Colonic mucosa (tissue), 4 donors: ENCODE results near the gene AUTS2. TPM values are rescaled to one million over a fixed set of nuclear protein-coding genes. Genes with fewer than 3 reads are reported as not detected.

Experiments
- DNase-seq: peaks from one replicate; pipeline ENCODE4 v3.0.0-alpha.2; 2020
- H3K27ac ChIP-seq: fragments of 200-600 bp; one replicate; pipeline ENCODE4 v1.8.0; 2021
- H3K27me3 ChIP-seq: fragments of 200-600 bp; one replicate; pipeline ENCODE4 v1.8.0; 2021
- H3K36me3 ChIP-seq: fragments of 200-600 bp; one replicate; pipeline ENCODE4 v1.8.0; 2021
- H3K4me1 ChIP-seq: fragments of 200-600 bp; one replicate; pipeline ENCODE4 v1.8.0; 2021; ENCODE audit warnings: mild to moderate bottlenecking
- H3K4me3 ChIP-seq: fragments of 200-600 bp; one replicate; pipeline ENCODE4 v1.8.0; 2021
- H3K9ac ChIP-seq, 2 donors: one replicate each; pipeline ENCODE4 v1.7.0; 2013; ENCODE audit warnings: control low read depth in 2 of 2, low read depth in 2 of 2, low read length in 2 of 2
- H3K9me3 ChIP-seq: fragments of 200-600 bp; one replicate; pipeline ENCODE4 v1.8.0; 2021
- intact Hi-C: fragments of 100-400 bp; cut with DNase I; formaldehyde crosslinking; loops from one replicate; pipeline ENCODE4 v1.14.1; 2022
- total RNA-seq, 2 donors: library from RNA; stranded (reverse); fragmentation: NEBNext Ultra II Directional in 1 of 2; extraction: Animal tissue kit (Norgen Biotek cat#: 25700) in 1 of 2; gene quantifications; one replicate each; pipeline ENCODE4 v1.2.1, GENCODE V29; 2021
- TF ChIP-seq, protein P1 (sequence below): fragments of 200-600 bp; IDR thresholded peaks from one replicate; pipeline ENCODE4 v1.8.0; 2022; ENCODE audit warnings: antibody characterized with exemption, mild to moderate bottlenecking
- donor health status: healthy.
- donor health status: DM: no; HTN: no; CAD: no.
- donor health status: DM: no; HTN: no; CAD: no.

The AUTS2 gene
- total RNA-seq, 2 donors from 2014 or later: 39.8 to 42.3 TPM

- H3K36me3 ChIP-seq: no peaks in the 10 kb centered on the region
- DNase-seq: no peak
- no peak overlapping the region for H3K27ac ChIP-seq
- H3K9ac ChIP-seq: no peak overlapping the region
- intact Hi-C loops: no loop called here
- no peaks in the 10 kb centered on the region for H3K4me1 ChIP-seq
- no peak overlapping the region for H3K4me3 ChIP-seq
- no peaks in the 10 kb centered on the region for H3K27me3 ChIP-seq
- TF ChIP-seq, protein P1, sequence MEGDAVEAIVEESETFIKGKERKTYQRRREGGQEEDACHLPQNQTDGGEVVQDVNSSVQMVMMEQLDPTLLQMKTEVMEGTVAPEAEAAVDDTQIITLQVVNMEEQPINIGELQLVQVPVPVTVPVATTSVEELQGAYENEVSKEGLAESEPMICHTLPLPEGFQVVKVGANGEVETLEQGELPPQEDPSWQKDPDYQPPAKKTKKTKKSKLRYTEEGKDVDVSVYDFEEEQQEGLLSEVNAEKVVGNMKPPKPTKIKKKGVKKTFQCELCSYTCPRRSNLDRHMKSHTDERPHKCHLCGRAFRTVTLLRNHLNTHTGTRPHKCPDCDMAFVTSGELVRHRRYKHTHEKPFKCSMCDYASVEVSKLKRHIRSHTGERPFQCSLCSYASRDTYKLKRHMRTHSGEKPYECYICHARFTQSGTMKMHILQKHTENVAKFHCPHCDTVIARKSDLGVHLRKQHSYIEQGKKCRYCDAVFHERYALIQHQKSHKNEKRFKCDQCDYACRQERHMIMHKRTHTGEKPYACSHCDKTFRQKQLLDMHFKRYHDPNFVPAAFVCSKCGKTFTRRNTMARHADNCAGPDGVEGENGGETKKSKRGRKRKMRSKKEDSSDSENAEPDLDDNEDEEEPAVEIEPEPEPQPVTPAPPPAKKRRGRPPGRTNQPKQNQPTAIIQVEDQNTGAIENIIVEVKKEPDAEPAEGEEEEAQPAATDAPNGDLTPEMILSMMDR: no peak
- H3K9me3 ChIP-seq: no peaks in the 10 kb centered on the region
These were observed 82.9 kb downstream of the AUTS2 start for GRCh38 chr7:69681181-69681580.

GRCh38 chr7:69682518-69682917, 84.2 kb downstream of the AUTS2 start:
- TF ChIP-seq, protein P1: no peak

DNA sequence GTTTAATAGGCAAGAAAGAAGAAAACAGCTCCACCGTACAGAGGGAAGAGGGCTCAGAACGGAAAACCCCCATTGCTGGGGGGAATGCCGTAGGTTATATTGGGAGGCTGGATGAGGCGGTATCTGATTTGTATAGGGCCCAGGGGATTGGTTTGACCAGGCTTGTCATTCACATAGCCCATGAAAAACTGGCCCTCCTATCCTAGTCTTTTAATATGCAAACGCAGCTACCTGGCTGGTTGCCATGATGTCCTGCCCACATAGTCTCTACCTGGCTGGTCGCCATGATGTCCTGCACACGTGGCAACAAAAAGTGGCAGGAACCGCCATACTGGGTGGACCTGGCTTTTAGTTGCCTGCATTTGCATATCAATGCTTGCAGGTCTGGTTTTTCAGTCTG, 84.7 kb downstream of the AUTS2 start:
- intact Hi-C loops: no loop called here
- Histone ChIP-seq H3K4me1 (no peaks in the 10 kb centered on the region), H3K27ac (no peak overlapping the region)

More at GRCh38 chr7:69682518-69682917, 84.2 kb downstream of the AUTS2 start:
- Histone ChIP-seq H3K36me3 (no peaks in the 10 kb centered on the region), H3K27ac (no peak overlapping the region), H3K9me3 (no peaks in the 10 kb centered on the region), H3K4me3 (no peak overlapping the region), H3K27me3 (no peaks in the 10 kb centered on the region), H3K9ac (no peak overlapping the region), H3K4me1 (no peaks in the 10 kb centered on the region)
- no peak for DNase-seq
- intact Hi-C loops: no loop called here

DNA sequence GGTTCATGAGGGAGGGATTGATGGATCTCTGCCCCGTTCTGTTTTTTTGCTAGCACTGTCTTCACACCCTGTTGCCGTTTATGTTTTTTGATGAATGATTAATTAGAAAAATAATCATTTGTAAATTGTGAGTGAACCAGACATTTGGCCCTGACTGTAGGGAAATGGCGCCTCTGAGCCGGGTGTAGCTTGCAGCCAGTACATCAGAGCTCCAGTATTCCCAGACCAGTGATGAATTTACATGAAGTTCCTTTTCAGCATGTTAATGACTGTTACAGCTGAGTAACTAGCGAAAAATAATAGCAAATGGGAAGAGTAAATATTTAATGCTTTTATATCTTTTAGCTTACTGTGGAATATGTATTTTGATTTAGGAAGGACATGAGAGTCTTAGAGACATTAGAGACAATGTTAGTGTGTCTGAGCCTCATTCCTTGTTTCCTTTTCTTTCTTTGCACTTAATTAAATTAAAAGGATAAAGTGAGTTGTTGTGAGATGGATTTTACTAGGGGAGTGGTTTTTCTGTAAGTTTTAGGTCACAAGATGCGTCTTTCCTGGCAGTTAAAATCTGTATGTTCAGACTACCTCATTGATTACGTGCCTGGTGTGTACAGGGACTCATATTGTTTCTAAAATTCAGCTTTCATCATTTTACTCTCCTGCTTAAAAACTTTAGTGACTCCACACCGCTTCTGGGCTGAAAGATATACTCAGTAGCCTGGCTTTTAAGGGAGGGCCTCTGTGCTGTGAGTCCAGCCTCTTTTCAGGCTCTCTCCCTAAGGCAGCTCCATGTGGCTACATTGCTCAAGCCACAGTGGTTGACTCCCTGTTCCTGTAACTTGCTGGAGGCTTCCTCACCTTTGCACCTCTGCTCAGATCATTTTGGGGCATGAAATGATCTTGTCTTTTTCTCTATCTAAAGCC, 86.4 kb downstream of the AUTS2 start:
- no peak overlapping the region for H3K9ac ChIP-seq
- no peak overlapping the region for H3K4me3 ChIP-seq
- H3K4me1 ChIP-seq: no peaks in the 10 kb centered on the region
- H3K27me3 ChIP-seq: no peaks in the 10 kb centered on the region
- no peaks in the 10 kb centered on the region for H3K9me3 ChIP-seq
- H3K27ac ChIP-seq: no peak overlapping the region
- intact Hi-C loops: no loop called here
- no peaks in the 10 kb centered on the region for H3K36me3 ChIP-seq
- DNase-seq: no peak
- TF ChIP-seq, protein P1: no peak

More for the DNA sequence above, 84.7 kb downstream of the AUTS2 start:
- Histone ChIP-seq H3K9me3 (no peaks in the 10 kb centered on the region), H3K36me3 (no peaks in the 10 kb centered on the region), H3K9ac (no peak overlapping the region), H3K4me3 (no peak overlapping the region), H3K27me3 (no peaks in the 10 kb centered on the region)
- DNase-seq: no peak
- TF ChIP-seq, protein P1: no peak

- Histone ChIP-seq H3K9me3 (no peaks in the 10 kb centered on the region), H3K4me3 (no peak overlapping the region), H3K27ac (no peak overlapping the region), H3K27me3 (no peaks in the 10 kb centered on the region), H3K9ac (no peak overlapping the region), H3K36me3 (no peaks in the 10 kb centered on the region), H3K4me1 (no peaks in the 10 kb centered on the region)
- DNase-seq: no peak
- intact Hi-C loops: no loop called here
- TF ChIP-seq, protein P1: no peak
These were observed 87.0 kb downstream of the AUTS2 start for GRCh38 chr7:69685293-69685631.
